DOHH2 (cell line): ENCODE results near the gene C17orf100.

Experiments used
- EZH2phosphoT487 ChIP-seq: fragments of 200-600 bp; sonication (generic); IDR thresholded peaks from 2 replicates; pipeline ENCODE4 v1.6.1; 2017; ENCODE audit warnings: borderline replicate concordance, mild to moderate bottlenecking, antibody characterized with exemption, low read length, moderate library complexity, mixed read lengths
- TF ChIP-seq, protein P1 (sequence below): fragments of 200-600 bp; sonication (generic); IDR thresholded peaks from one replicate; pipeline ENCODE4 v1.5.1; 2014; ENCODE audit warnings: antibody characterized with exemption, mild to moderate bottlenecking, low read depth, low read length; ENCODE audit not compliant: poor library complexity, severe bottlenecking

DNA sequence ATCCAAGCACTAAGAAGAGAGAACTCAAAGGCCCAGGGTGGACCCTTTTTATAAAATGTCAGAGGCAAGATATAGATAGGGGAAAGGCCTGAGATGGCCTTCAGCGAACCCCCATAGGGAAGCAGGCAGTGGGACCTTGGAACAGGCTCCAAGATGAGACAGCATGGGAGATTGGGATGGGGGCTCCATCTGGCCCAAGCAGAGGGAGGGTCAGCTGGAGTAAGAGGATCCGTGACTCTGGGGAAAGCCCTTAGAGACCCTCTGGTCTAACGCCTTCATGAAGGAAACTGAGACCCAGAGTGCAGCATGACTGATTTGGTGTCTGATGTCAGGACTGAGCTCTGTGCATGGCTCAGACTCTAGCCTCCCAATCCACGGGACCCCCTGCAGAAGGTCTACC lies 30.8 kb downstream of the C17orf100 start:
- TF ChIP-seq, protein P1, sequence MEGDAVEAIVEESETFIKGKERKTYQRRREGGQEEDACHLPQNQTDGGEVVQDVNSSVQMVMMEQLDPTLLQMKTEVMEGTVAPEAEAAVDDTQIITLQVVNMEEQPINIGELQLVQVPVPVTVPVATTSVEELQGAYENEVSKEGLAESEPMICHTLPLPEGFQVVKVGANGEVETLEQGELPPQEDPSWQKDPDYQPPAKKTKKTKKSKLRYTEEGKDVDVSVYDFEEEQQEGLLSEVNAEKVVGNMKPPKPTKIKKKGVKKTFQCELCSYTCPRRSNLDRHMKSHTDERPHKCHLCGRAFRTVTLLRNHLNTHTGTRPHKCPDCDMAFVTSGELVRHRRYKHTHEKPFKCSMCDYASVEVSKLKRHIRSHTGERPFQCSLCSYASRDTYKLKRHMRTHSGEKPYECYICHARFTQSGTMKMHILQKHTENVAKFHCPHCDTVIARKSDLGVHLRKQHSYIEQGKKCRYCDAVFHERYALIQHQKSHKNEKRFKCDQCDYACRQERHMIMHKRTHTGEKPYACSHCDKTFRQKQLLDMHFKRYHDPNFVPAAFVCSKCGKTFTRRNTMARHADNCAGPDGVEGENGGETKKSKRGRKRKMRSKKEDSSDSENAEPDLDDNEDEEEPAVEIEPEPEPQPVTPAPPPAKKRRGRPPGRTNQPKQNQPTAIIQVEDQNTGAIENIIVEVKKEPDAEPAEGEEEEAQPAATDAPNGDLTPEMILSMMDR, result no peak
- TF ChIP-seq EZH2phosphoT487, result no peak
